Embryonic facial prominence (tissue), 1 donor: ENCODE measurements around the gene SVBP.
A peak's percentile ranks its signal among the peaks of the same experiment; 100 is the strongest.
"Not testable (repeated sequence)": the region's sequence is repeated elsewhere in the genome, so short reads cannot be mapped to it uniquely, and the experiment has no call there.

Experiments
- DNase-seq: peaks from one replicate; pipeline ENCODE4 v3.0.0-alpha.2; 2016; ENCODE audit errors: extremely low spot score

The SVBP gene

DNA sequence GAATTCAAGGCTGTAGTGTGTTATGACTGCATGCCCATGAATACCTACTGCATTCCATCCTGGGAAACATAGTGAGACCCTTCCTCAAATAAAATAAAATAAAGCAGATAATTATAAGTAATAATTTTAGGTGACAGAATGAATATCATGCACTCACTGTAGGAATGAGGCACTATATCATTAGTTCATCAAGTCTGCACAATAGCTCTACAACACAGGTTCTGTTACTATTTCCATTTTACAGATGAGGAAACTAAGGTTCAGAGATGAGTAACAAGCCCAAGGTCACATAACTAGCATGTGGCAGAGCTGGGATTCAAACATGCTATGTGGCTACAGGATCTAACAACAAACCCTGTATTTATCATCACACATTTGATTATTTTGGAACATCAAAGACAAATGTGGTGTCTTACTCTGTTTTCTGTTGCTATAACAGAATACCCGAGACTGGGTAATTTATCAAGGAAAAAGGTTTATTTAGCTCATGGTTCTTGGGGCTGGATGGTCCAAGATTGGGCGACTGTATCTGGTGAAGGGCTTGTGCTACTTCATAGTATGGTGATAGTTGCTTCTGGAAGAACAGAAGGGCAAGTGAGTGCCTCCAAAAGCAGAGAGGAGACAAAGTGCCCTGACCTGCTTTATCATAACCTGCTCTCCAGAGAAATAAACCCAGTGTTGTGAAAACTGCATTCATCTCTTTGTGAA is 24.4 kb upstream of the SVBP start:
- DNase-seq = no peak

DNA sequence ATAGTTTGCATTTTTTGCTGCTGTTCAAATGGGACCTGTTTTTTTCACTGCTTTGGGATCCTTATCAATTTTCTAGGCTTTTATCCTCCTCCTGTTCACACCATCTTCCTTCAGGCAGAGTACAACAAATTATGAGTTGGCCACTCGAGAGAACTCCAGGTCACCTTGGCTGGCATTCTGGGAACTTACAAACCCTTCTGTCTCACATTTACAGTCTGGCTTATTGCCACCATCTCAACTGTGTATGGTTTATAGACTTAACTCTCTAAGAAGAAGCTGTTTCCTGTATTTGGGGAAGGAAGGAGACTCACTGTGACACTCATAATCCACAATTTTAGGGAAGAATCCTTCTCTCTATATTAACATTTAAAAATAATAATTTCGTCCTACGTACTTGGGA is 23.8 kb upstream of the SVBP start:
- DNase-seq = no peak

DNA sequence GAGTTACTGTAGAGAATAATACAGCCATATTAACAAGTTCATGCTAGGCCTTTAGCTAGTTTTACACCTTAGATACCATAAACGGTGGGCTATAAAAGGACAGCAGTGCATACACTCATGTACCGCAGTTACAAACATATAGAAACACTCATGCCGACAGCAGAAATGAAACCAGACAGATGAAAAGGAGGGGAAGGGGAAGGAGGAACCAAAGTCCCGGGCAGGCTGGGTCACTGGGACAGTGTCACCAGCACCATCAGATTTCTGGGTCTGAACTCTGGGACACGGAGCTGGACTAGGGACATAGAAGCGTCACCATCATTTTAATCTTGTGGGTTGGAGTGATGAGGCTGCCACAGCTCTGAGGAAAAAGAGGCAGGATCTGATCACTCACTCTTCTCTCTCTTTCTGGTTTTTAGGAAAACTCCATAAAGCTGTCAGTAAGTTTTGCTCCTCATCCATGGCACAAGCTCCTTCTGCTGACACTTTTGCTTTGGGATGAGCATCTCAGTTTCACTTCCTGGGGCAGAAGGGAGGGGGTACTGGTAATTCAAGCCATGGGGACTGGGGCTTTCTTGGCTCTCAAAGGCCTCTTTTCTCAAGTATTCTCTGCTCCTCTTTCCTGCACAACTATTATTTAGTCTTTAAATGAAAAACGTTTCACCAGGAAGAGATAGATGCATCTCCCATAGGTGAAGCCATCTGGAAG is 21.4 kb upstream of the SVBP start:
- no peak for DNase-seq

DNA sequence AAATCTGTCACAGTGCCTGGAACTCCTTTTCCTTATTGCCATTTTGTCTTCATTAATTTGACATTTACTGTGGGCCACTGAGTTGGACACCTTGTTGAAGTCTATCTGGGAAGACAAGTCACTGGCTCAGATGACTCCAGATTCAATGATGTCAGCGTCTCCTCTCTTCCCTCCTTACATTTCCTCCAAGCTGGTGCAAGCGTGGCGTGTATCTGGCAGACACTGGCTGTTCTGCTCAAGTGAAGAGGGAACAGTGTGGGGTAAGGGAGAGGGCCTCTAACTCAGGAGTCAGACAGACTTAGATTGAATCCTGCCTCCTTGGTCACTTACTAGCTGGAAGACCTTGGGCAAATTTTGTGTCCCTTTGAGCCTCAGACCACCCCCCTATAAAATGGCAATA is 20.5 kb upstream of the SVBP start:
- no peak for DNase-seq

DNA sequence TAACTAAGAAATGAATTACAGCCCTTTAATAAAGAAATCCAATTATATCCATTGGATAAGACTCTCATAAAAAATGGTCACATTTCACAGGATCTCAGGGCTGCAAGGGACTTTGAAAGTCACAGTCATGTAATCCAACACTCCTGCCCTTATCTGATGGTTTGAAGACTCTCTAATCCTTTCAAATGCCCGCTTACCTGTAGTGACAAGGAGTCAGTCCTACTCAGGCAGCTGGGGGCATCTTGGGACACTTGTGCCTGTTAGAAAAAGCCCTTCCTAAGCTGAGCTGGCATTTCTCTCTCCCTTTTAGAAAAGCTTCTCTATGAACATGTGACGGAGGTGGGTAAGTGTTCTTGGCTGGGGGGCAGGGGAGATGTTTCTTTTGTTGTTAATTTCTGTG is 18.2 kb upstream of the SVBP start:
- DNase-seq = no peak

DNA sequence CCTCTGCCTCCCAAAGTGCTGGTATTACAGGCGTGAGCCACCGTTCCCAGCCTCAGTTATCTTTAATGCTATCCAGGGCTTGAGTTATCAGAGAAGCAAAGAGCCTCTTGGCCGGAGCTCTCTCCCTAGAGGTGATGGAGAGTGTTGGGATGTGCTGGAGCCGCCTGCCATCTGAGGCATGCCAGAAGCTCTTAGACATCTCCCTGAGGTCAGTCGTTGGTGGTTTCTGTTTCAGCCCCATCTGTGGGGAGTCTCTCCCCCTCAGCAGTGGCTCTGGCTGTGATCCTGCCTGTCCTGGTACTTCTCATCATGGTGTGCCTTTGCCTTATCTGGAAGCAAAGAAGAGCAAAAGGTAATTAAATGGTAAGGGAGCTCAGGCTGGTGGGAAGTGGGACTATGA is 17.6 kb upstream of the SVBP start:
- DNase-seq = no peak

DNA sequence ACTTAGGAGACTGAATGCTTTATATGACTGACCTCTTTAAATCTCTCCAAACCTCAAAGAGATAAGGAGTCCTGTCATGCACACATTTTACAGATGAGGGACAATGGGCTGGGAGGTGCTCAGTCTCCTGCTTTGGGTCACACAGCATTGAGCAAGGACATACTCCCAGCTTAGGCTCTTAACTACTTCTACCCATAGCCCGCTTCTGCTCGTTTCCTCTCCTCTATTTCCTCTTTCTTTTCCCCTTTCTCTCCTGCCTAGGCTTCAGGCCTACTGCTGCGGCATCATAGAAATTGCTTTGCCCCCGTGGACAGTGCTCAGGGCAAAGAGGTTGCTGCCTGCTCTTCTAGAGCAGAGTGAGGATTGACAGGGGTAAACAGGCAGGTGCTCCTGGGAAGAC is 16.8 kb upstream of the SVBP start:
- DNase-seq = no peak

DNA sequence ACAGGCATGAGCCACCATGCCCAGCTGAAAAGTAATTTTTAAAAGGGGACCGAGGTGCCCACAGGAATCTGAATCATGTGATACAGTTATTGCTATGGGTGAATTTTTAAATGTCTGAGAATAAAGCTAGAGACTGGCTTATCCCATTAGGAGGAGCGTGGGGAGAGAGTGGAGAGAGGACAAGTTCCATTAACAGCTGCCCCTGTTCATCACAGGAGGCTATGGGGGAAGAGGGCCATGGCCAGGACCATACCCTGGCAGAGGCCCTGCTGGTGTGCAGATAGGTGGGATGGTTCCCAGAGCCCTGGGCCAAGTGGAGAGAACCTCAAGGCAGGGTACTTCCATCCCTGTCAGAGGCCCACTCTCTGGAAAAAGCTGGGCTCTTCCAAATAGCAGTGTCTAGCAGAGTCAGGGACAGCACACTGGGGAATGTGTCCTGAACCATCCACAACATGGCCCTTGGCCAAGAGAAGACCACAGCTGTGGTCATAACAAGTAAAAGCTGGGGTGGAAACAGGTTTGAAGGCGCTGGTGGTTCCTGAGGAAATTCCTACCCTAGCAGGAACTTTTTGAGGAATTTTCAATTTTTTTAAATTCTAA is 15.5 kb upstream of the SVBP start:
- DNase-seq = no peak

DNA sequence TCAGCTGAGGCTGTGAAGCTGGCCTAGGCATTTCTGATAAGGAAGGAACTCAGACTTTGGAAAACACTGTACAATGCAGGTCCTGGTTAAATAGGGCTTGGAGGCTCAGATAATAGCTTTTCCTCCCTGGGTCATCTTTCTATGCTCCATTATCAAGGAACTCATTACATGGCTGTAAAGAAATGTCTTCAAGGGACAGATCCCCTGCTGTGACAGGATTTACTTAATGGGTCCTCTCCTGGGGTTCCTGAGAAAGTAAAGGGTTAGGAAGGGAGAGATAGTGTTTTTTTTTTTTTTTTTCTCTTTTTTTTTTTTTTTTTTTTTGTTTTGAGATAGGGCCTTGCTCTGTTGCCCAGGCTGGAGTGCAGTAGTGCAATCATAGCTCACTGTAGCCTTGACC is 14.1 kb upstream of the SVBP start:
- DNase-seq = no peak

DNA sequence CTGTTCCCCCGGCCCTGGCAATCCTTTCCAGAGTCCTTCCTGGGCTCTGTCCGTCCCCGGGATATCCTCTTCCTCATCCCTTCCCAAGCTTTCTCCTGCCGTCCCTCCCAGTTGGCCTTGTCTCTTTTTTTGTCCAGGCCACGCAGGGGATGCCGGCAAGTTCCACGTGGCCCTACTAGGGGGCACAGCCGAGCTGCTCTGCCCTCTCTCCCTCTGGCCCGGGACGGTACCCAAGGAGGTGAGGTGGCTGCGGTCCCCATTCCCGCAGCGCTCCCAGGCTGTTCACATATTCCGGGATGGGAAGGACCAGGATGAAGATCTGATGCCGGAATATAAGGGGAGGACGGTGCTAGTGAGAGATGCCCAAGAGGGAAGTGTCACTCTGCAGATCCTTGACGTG is 13.4 kb upstream of the SVBP start:
- DNase-seq = no peak

DNA sequence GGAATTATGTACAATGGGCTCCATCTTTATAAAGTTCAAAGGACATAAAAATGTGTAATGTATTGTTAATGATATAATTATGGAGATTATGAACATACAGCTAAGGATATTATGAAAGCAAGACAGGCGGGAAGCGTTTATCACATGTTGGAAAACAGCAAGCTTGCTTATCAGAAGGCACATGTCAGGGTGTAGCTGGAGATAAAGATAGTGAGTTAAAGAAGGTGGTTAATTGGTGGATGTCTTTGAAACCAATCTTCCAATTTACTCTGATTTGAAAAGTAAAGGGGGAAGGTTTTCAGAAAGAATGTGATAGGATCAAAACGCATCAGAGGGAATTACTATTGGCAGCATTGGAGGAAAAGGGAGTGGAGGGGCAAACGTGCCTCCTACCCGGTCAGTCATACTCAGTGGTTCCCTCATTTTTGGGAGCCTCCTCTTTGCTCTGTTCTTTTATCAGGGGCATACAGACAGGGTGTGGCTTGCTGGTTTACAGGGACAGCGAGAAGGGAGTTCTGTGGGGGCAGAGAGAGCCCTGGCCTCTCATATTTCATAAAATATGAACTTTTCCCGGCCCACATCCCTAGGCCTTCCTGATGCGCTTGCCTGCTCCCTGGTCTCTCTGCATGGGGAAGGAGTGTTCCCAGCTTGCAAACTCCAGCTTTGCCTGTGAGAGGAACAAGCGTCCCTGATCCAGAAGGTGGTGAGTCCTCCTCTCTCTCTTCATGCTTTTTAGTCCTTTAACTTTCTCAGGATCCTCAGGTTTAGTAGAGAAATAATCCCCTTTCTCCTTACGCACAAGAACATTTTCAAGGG is 8.0 kb upstream of the SVBP start:
- DNase-seq = no peak

DNA sequence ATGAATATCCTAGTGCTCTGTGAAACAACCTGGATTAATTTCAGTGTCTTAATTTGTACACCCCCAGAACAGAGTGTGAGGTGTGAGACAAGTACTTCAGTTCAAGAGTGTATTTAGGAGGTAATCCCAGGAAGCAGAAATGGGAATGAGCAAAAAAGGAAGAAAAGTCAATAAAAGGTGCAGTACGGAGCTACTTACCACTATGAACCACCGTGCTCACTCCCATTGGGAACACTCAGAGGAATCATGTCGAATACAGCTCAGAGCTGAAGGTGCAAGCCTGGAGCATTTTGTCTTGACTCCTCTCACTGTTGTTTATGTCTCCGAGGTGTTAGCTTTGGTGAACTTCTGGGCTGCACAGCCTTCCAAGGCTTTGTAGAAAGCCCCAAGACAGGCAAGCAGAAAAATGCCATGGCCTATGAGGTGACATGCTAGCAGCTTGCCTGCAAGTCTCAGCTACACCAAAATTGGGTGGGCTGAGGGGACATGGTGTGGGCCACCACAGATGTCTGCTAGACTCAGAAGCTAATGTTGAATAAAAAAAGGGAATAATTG is 7.4 kb upstream of the SVBP start:
- no peak for DNase-seq

DNA sequence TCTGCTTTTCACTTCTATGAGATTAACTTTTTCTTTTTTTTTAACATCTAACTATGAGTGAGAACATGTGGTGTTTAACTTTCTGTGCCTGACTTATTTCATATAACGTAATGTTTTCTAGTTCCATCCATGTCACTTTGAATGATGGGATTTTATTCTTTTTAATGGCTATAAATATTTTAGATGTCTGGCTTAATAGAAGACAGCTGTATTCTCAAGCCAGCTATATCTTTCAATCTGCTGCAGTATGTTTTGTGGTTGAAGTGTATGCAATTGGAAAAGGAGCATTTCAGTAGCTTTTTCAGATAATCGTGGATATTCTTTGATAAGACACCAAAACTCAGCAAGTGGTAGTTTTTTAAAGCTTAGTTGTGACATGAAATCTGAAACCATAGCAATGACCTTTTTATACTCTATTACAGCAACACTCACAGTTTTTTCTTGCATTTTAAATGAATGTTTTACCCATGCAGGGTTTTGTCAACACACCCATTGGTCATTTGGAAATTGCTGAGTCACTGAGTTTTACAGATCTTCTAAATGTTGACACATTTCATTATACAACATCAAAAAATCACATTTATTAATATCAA is 5.7 kb upstream of the SVBP start:
- DNase-seq = peak; percentile 27

DNA sequence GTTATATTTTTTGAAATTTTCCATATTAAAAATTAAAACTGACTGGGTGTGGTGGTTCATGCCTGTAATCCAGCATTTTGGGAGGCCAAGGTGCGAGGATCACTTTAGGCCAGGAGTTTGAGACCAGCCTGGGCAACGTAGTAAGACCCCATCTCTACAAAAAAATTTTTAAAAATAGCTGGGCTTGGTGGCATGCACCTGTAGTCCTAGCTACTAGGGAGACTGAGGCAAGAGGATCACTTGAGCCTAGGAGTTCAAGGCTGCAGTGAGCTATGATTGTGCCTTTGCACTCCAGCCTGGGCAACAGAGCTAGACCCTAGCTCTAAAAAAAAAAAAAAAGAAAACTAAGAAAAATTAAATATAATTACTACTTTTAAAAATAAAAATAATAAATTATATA is 4.5 kb upstream of the SVBP start:
- no peak for DNase-seq

DNA sequence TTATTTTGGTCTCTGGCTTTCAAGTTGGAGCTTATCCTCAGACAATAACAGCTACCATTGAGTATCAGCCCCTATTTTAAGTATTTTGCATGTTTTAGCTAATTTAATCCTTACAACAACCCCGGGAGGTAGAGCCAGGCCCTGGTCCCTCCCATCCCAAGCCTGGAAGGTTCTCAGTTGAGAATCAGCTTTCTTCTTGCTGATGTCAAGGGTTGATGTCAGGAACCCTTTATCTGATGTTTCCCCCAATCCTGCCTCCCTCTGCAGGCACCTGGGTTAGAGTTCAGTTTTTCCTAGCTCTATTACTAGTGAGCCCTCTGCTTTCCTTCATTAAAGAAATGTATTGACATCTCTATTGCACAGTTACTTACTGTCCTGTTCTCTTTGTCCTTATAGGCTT is 3.6 kb upstream of the SVBP start:
- no peak for DNase-seq

DNA sequence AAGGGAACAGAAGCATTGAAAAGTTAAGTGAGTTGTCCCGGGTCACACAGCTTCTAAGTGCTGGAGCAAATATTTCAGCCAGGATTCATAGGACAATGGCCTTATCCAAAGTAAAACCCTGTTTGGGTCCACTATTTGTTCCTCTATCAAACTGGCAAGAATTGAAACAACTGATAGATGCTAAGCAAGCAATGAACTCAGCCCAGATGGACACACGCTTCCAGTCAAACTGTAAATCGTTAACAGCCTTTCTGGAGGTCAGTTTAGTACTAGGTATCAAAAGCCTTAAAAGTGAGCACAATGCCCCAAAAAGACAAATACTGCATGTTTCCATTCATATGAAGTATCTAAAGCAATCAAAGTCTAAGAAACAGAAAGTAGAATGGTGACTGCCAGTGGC is 779 bp upstream of the SVBP start:
- DNase-seq = no peak

DNA sequence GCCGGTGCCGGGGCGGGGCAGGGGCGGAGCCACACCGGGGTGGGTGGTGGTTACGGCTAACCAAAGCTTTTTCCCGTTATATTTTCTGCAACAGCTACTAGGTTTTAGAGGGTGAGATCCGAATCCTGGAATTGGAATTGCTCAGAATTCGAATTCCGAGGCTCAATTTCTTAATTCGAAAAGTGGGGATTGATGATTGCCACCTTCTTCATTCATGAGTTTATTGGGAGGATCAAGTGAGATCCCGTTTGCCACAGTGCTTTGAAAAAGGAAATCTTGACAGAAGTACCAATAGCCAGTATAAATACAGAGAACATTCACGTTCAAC is 207 bp upstream of the SVBP start:
- no peak for DNase-seq

DNA sequence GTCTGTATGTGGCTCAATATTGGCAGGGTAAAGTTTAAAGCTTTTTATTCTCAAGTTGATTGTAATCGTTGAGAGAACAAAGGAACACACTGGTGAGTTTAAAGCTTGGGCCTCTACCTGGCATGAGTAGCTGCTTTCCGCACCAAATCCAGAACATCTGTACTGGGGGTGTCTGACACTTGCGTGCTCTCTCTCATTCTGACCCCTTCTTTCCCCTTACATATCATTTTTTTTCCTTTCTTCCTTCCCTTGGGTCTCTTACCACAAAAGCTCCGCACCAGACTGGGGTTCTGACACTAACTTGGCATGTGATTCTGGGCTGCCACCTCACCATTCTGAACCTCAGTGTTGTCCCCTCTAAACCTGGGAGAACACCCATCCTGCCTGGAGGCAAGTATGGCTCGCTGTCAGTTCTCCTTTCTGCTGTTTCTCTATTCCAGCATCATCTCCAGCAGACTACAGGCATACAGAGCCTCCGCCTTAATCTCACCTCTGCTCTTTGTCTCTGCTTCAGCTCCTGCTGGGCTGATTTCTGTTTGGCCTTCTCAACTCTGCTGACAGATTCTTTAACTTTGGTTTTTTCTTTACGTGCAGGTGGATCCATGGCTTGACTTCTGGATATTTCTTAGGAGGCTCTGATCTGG is 1.1 kb downstream of the SVBP start:
- DNase-seq = no peak

DNA sequence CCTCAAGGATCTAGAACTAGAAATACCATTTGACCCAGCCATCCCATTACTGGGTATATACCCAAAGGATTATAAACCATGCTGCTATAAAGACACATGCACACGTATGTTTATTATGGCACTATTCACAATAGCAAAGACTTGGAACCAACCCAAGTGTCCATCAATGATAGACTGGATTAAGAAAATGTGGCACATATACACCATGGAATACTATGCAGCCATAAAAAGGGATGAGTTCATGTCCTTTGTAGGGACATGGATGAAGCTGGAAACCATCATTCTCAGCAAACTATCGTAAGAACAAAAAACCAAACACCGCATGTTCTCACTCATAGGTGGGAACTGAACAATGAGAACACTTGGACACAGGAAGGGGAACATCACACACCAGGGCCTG is 2.4 kb downstream of the SVBP start:
- not testable (repeated sequence) for DNase-seq

DNA sequence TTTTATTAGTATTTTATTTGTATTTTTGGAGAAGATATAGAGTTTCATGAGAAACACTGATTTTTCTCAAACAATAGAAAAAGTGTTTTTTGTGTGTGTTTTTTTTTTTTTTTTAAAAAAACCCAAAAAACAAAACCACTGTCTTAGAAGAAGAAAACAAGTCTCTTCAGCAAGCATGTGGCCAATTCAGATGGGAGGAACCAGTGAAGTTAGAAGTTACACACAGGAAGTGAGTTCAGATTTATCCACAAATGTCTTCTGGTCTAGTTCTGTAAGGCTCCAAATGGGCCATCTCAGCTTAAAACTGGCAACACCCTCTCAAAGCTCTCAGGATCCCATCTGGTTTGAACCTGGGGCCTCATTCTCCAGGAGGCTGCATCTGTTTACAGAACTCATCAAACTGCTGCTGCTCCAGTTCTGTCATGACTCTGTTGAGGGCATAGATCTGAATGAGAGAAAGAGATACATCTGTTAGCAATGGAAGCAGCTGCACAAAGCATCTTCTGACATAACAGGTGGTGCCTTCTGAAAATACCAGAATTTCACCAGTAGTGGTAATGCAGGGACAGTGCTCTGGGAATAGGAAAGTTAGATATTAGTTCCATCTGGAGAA is 10.0 kb downstream of the SVBP start:
- DNase-seq = no peak

DNA sequence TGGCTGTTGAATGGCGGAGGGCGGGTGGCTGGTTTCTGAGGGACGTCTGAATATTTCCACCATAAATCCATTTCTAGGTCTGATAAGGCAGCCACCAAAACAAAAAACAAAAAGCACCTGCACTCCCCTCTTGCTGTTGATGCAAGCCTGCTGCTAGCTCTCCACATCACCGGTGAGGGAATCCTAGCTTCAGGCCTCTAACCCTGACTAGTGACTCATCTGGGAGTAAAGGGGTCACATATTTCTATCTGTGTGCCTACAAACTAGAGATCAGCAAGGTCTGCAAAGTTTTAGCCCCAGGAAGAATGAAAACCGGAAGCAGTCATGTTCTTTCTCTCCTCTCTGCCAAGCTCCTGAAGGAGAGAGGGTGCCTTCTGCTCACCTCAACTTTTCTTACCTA is 10.6 kb downstream of the SVBP start:
- no peak for DNase-seq
